Gastroesophageal sphincter (tissue), 3 donors: Measurements from ENCODE around the gene CLMP.

Source experiments
- CTCF ChIP-seq, 4 experiments: fragments of 200-600 bp in 2 of 4; fragments of 450-650 bp in 2 of 4; sonication (generic) in 1 of 4; IDR thresholded peaks; one replicate each; pipeline ENCODE4 v1.5.1; 2017 to 2019; ENCODE audit warnings: antibody characterized with exemption in 4 of 4, mild to moderate bottlenecking in 2 of 4, moderate library complexity in 2 of 4
- POLR2A ChIP-seq, 2 donors: fragments of 450-650 bp; IDR thresholded peaks; one replicate each; pipeline ENCODE4 v1.6.1; 2017; ENCODE audit warnings: antibody characterized with exemption in 2 of 2, mild to moderate bottlenecking in 2 of 2, moderate library complexity in 1 of 2

GRCh38 chr11:123214940-123215339, 19.9 kb upstream of the CLMP start:
- TF ChIP-seq CTCF (IDR thresholded peaks at IDR 0.05) (no peak), POLR2A (IDR thresholded peaks at IDR 0.05) (no peak)
